ENCODE results near the gene SLC2A9. TPM values are rescaled to one million over a fixed set of nuclear protein-coding genes. Genes with fewer than 3 reads are reported as not detected.

The SLC2A9 gene
- total and polyA plus RNA-seq, 2 of the 13 experiments (the other 11 are each of a cell fraction or from before 2014, with no cell fraction given): 36.2 to 42.3 TPM

DNA sequence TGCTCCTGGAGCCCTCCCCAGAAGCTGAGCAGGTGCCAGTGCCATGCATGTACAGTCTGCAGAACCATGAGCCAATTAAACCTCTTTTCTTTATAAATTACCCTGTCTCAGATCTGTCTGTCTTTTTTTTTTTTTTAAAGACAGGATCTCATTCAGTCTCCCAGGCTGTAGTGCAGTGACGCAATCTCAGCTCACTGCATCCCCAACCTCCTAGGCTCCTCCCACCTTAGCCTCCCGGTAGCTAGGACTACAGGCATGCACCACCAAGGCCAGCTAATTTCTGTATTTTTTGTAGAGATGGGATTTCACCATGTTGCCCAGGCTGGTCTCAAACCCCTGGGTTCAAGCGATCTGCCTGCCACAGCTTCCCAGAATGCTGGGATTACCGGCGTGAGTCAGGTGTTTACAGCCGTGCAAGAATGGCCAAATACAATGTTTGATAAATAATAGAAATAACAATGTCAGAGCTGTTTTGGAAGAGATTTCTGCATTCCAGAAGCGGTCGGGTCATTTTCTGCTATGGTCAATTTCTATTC lies 68.8 kb downstream of the SLC2A9 start:
- ATAC-seq: peak; percentile 75
- no peak for FAIRE-seq
- ChIA-PET CTCF (ENCODE audit: low intra/inter-chr PET ratio, low total read pairs) (no interaction called here), POLR2A (interaction anchor here (0.8 to 1.3 kb wide), 2 partner anchors 10 to 54 kb away, joined by 3 to 8 read pairs; no protein-coding TSS in a partner anchor)
- Histone ChIP-seq H3K9me3 (ENCODE audit: low read length) (no peaks in the 10 kb centered on the region), H3K27me3 (ENCODE audit: control insufficient read depth in 1 of 2, insufficient read depth in 2 of 2, low read length in 2 of 2) (no peaks in the 10 kb centered on the region), H3K4me1 (ENCODE audit: insufficient read depth, low read length) (peaks cover 16% of the 10 kb centered on the region), H3K36me3 (replicated peaks in 1 of 2; ENCODE audit: control insufficient read depth in 1 of 2, insufficient read depth in 2 of 2, low read length in 2 of 2) (peaks cover 7 to 34% of the 10 kb centered on the region in 2 experiments; a peak in 4 of 5 replicates), H3K9ac (ENCODE audit: insufficient read depth, low read depth, low read length) (no peak overlapping the region), H4K20me1 (ENCODE audit: insufficient read depth, low read length) (no peaks in the 10 kb centered on the region; the same call in 1 of the 2 replicates), H3K27ac (ENCODE audit: extremely low read length, insufficient read depth, low read length) (no peak overlapping the region), H2AFZ (ENCODE audit: low read length) (no peak overlapping the region), H3K4me3 (replicated peaks in 1 of 3; ENCODE audit: insufficient read depth in 1 of 3, low read depth in 2 of 3, low read length in 3 of 3) (no peak overlapping the region), H3K4me2 (ENCODE audit: low read depth, low read length) (no peak overlapping the region), H3K79me2 (ENCODE audit: insufficient read depth, low read length) (no peaks in the 10 kb centered on the region)
- intact Hi-C loops (cut with micrococcal nuclease; ENCODE audit: unreplicated experiment) (no loop called here), in situ Hi-C loops (cut with HindIII; ENCODE audit: extremely low pct_ligation_motif_present, low pct_unique_long_range_greater_than_20kb) (no loop called here)
- no TSS peak for BruUV-seq (replicated peaks)
- DNase-seq (ENCODE audit: low spot score): peak; percentile 27
- 72% methylated on average over 8 of the region's 8 CpGs for WGBS (ENCODE audit: low lambda C conversion rate)
- TF ChIP-seq SP1 (IDR thresholded peaks at IDR 0.05) (no peak), SP1 (CRISPR knock-in tag; IDR thresholded peaks at IDR 0.05) (no peak), TCF12 (IDR thresholded peaks at IDR 0.05) (no peak), TCF12 (CRISPR knock-in tag; IDR thresholded peaks at IDR 0.05) (no peak), ZNF33A (CRISPR knock-in tag; IDR thresholded peaks at IDR 0.05; ENCODE audit: borderline replicate concordance) (no peak), PPARG (CRISPR knock-in tag; conservative IDR thresholded peaks at IDR 0.05) (no peak), EEA1 (CRISPR knock-in tag; IDR thresholded peaks at IDR 0.05; ENCODE audit: borderline replicate concordance) (no peak), MYNN (CRISPR knock-in tag; IDR thresholded peaks at IDR 0.05; ENCODE audit: low read depth) (no peak), PCBP1 (IDR thresholded peaks at IDR 0.05; ENCODE audit: borderline replicate concordance, low read depth, low read length) (no peak), ZBTB3 (CRISPR knock-in tag; IDR thresholded peaks at IDR 0.05; ENCODE audit: borderline replicate concordance, low read depth) (no peak), CEBPG (CRISPR knock-in tag; IDR thresholded peaks at IDR 0.05) (peak; percentile 84), HDAC1 (CRISPR knock-in tag; IDR thresholded peaks at IDR 0.05) (no peak), SMARCE1 (IDR thresholded peaks at IDR 0.05; ENCODE audit: borderline replicate concordance) (no peak), ZNF333 (CRISPR knock-in tag; IDR thresholded peaks at IDR 0.05; ENCODE audit: borderline replicate concordance) (no peak), MAZ (IDR thresholded peaks at IDR 0.05; ENCODE audit: borderline replicate concordance, low read depth, low read length) (no peak), MAZ (CRISPR knock-in tag; IDR thresholded peaks at IDR 0.05; ENCODE audit: low read depth) (no peak), ZNF746 (CRISPR knock-in tag; IDR thresholded peaks at IDR 0.05) (no peak), ASH2L (IDR thresholded peaks at IDR 0.05; ENCODE audit: insufficient read length, low read depth, low read length) (no peak), ZNF598 (CRISPR knock-in tag; IDR thresholded peaks at IDR 0.05; ENCODE audit: borderline replicate concordance) (no peak), ZSCAN30 (CRISPR knock-in tag; IDR thresholded peaks at IDR 0.05) (no peak), RXRA (CRISPR knock-in tag; IDR thresholded peaks at IDR 0.05) (no peak), ZNF629 (CRISPR knock-in tag; conservative IDR thresholded peaks at IDR 0.05) (0 out of 2 replicates have a peak, but pooled peaks have one; percentile 25), MED8 (CRISPR knock-in tag; IDR thresholded peaks at IDR 0.05; ENCODE audit: insufficient replicate concordance) (no peak), CEBPB (IDR thresholded peaks at IDR 0.05; ENCODE audit: borderline replicate concordance, low read depth, low read length) (peak; percentile 84), SETDB1 (CRISPR knock-in tag; IDR thresholded peaks at IDR 0.05; ENCODE audit: borderline replicate concordance) (no peak)
- TF ChIP-seq, protein P1, sequence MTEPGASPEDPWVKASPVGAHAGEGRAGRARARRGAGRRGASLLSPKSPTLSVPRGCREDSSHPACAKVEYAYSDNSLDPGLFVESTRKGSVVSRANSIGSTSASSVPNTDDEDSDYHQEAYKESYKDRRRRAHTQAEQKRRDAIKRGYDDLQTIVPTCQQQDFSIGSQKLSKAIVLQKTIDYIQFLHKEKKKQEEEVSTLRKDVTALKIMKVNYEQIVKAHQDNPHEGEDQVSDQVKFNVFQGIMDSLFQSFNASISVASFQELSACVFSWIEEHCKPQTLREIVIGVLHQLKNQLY (CRISPR knock-in tag; IDR thresholded peaks at IDR 0.05): no peak
- TF ChIP-seq, protein P2, sequence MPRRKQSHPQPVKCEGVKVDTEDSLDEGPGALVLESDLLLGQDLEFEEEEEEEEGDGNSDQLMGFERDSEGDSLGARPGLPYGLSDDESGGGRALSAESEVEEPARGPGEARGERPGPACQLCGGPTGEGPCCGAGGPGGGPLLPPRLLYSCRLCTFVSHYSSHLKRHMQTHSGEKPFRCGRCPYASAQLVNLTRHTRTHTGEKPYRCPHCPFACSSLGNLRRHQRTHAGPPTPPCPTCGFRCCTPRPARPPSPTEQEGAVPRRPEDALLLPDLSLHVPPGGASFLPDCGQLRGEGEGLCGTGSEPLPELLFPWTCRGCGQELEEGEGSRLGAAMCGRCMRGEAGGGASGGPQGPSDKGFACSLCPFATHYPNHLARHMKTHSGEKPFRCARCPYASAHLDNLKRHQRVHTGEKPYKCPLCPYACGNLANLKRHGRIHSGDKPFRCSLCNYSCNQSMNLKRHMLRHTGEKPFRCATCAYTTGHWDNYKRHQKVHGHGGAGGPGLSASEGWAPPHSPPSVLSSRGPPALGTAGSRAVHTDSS (CRISPR knock-in tag; conservative IDR thresholded peaks at IDR 0.05): no peak

All from HepG2 (cell line).